H1 (cell line): ENCODE measurements around the gene POU2F1. TPM values are rescaled to one million over a fixed set of nuclear protein-coding genes. Genes with fewer than 3 reads are reported as not detected.

ENCODE experiments used
- CBX5 ChIP-seq: fragments of 300-800, 300-1000 bp; sonication (generic); IDR thresholded peaks from 2 replicates; pipeline ENCODE4 v1.7.1; 2016; ENCODE audit warnings: antibody characterized with exemption, low read length, low read depth
- FOSL1 ChIP-seq: IDR thresholded peaks from 2 replicates; pipeline ENCODE4 v1.6.1; 2011; ENCODE audit warnings: mild to moderate bottlenecking, low read depth, low read length, moderate library complexity; ENCODE audit not compliant: insufficient read depth
- HDAC6 ChIP-seq: IDR thresholded peaks from one replicate; pipeline ENCODE4 v1.7.1; 2012; ENCODE audit warnings: low read depth, mild to moderate bottlenecking, inconsistent platforms, low read length, moderate library complexity
- POLR2AphosphoS5 ChIP-seq: IDR thresholded peaks from 2 replicates; pipeline ENCODE4 v1.6.1; 2011; ENCODE audit warnings: low read depth, low read length
- SIRT6 ChIP-seq: IDR thresholded peaks from one replicate; pipeline ENCODE4 v1.7.1; 2012; ENCODE audit warnings: low read length, inconsistent platforms
- polyA plus RNA-seq, 7 experiments: library from polyadenylated mRNA; depleted of rRNA in 3 of 7; stranded (reverse) in 5 of 7; unstranded in 2 of 7; fragments of >200 nt in 5 of 7; fragments of 200-250 nt in 2 of 7; gene quantifications; 1 replicate in 5 of 7; 2 replicates in 1 of 7; 4 replicates in 1 of 7; pipeline versions ENCODE4 v1.2.1 to v1.2.3, GENCODE V29; 2011 to 2013; ENCODE audit warnings: missing spikeins in 2 of 7, mixed read lengths in 2 of 7
- total RNA-seq: library from RNA; stranded (reverse); fragmentation: NEBNext Ultra II Directional; extraction: Animal tissue kit (Norgen Biotek cat#: 25700); gene quantifications from 2 replicates; pipeline ENCODE4 v1.2.1, GENCODE V29; 2021

POU2F1 gene
- total and polyA plus RNA-seq, 2 of the 8 experiments (the other 6 are each of a cell fraction or from before 2014, with no cell fraction given), result 37.0 to 57.2 TPM

GRCh38 chr1:167463080-167463479 is 242.4 kb downstream of the POU2F1 start (continued):
- TF ChIP-seq CBX5 (no peak), SIRT6 (no peak), POLR2AphosphoS5 (no peak), FOSL1 (no peak), HDAC6 (no peak)
